DMS53 treated with DMSO at 0.1 percent for 48 hours (cell line): ENCODE data around the gene GPR179.
A peak's percentile ranks its signal among the peaks of the same experiment; 100 is the strongest.

Experiments
- DNase-seq: peaks from one replicate; lab custom pipeline; 2025; ENCODE audit not compliant: unreplicated experiment; lab: John Stamatoyannopoulos, UW

Gene GPR179

DNA sequence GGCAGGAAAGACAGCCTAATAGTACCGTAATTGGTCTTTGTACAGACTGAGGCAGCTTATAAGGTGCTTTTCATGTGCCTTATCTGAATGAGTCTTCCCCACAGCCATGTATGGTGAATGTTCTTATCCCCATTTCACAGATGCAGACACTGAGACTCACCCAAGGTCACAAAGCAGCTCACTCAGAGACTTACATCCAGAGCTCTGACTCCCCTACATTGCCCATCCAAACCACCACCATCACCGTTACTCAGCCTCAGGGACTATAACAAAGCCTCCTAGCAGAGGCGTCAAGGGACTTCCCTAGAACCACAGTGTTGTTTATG lies 627 bp upstream of the GPR179 start:
- no peak for DNase-seq

DNA sequence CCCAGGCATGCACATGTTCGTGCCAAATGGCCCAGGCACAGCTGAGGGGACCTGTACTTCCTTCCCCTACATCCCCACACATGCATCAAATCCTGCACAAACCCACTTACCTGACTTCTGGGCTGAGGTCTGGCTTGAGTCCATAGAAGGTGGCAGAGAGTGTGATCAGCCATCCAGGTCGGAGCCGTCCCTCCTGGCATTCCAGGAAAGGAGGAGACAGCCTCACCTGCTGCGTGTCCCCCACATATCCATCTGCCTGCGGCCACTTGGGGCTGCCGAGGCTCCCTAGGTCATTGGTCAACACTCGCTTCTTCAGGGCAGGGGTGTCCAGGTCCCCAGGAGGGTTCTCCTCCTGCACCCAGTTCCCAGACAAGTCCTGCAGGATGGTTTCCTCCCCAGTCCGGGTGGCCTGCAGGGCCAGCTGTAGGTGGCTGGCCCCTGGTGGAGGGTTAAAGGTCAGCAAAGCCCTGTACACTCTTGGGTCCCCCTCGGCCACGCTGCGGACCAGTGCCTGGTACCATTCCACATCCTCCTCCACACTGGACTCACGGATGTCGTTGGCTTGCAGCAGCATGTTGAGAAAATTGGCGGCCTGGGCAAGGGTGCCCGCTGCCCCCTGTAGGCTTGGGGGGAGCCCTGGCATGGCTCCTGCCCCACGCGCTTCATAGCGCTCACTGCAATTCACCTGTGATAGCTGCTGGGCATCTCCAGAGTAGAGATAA lies 709 bp downstream of the GPR179 start:
- no peak for DNase-seq

DNA sequence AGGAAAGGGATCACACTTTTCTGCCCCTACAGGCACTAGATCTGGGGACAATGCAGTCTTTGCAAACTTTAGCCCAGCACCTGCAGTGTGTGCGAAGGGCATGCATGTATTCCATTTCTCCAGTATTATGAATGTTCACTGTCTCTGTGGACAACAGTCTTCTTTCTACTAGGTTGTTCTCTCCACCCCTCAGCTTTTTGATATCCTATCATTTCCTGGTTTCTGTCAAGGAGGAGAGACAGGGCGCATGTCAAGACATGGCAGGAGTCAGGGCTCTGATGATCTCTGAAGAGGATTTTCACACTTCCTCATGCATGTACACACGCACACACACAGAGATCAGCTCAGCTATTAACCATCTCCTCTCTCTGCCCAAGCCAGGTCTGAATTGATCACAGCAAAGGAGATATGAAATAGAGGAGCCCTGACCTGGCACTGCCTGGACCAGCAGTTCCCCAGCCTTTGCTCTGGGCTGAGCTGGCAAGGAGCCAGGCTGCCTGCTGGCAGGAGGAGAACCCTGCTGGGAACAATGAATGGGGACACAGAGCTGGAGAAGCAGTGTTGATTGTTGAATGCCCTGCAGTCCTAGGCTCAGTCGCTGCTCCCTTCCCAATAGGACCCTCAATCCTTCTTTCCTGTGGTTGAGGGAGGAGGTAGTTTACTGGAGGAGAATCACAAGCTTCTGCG lies 2.6 kb downstream of the GPR179 start:
- DNase-seq: peak; percentile 49

DNA sequence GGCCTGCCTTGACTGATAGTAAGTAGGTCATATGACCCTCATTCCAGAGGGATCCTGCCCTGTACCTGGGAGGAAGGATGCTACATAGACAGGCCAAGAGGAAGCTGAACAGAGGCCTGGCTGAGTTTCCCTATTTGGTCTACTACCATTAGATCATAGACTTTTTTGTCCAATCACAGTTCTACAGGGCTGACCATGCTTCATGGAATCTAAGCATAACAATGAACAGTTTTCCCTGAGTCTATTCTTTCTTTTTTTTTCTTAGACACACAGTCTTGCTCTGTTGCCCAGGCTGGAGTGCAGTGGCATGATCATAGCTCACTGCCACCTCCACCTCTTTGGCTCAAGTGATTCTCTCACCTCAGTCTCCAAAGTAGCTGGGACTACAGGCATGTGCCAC lies 3.9 kb downstream of the GPR179 start:
- DNase-seq: no peak

DNA sequence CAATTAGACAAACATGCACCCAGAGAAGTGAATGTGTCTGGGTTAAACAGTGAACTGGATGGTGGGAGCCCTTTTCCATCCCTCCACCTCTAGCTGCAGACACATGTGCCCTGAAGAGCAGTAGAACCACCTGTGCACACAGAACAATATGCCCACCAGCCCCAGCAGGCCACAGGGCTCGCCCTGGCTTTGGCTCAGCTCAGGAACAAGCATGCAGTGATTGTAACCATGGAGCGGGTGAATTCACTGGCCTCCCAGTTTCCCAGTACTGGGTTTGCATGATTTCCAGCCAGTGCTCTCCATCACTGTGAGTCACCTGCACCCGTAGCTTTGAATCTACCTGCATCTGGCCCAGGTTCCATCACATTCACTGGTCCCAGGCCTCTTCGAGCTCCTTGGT lies 5.2 kb downstream of the GPR179 start:
- DNase-seq: no peak

DNA sequence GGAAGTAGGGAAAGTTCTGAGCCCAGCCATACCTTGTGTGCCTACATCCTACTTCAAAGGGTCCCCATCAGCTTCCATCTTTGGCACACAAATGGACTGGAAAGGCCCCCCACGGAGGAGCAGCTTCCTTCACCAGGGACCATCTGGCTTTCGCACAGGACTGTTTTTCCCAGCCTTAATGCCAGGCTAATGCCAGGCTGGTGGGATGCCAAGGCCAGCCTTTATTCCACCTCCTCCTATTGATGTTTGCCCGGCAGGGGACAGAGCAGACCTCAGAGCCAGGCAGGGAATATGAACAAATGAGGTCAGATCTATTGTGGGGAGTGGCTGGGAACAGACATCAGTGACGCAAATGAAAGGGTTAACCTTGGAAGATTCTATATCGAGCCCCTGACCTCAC lies 5.7 kb downstream of the GPR179 start:
- no peak for DNase-seq

DNA sequence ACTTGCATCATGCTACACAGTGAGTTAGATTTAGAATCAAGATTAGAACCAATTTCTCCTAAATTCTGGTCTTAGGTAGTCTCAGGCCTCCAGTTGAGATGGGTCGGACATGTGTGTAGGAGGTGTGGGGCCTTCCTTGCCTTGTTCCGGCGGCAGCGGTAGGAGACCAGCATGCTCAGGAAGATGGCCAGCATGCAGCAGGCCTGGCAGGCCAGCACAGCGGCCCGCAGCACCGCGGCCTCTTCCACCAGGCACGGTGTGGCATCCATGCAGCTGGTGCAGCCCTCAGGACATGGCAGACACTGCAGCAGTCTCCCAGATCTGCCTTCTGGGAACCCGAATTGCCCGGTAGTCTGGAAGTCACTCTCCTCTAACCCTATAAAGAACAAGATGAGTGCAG lies 6.9 kb downstream of the GPR179 start:
- no peak for DNase-seq

DNA sequence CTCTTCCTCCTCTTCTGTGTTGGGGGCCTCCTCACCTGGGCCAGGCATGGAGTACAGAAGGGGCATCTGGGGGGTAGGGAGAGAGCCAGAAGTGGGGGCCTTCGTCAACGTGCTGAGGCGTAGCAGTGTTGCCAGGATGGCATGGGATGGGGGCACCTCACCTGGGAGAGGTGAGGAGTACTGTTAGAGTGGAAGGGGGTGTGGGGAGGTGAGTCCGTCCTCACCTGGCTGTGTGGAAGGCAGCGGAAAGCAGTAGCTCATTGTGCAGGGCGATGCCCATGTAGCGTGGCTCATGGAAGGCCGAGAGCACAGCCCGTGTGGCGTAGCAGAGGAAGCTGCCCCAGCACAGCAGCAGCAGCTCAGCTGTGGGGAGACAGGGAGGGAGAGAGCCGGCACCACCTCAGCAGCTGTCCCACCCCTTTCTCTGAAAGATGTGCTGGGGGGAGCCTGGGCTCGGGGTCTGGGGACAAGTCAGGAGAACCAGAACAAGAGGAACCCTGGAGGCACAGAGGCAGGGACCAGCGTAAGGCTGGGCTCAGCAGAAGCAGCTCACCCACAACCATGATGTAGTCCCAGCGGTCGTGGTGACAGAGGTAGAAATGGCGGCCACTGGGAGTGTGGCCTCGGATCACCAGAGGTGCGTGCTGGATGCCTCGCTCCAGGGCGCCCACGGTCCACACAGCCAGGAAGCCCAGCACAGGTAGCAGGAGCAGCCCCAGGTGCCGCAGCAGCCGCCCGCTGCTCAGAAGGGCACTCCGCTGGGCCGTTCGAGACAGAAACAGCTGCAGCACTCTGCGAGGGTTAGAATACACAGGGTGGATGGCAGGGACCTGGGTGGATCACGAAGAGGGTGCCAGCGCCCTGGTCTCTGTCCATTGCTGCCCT lies 9.0 kb downstream of the GPR179 start:
- no peak for DNase-seq

DNA sequence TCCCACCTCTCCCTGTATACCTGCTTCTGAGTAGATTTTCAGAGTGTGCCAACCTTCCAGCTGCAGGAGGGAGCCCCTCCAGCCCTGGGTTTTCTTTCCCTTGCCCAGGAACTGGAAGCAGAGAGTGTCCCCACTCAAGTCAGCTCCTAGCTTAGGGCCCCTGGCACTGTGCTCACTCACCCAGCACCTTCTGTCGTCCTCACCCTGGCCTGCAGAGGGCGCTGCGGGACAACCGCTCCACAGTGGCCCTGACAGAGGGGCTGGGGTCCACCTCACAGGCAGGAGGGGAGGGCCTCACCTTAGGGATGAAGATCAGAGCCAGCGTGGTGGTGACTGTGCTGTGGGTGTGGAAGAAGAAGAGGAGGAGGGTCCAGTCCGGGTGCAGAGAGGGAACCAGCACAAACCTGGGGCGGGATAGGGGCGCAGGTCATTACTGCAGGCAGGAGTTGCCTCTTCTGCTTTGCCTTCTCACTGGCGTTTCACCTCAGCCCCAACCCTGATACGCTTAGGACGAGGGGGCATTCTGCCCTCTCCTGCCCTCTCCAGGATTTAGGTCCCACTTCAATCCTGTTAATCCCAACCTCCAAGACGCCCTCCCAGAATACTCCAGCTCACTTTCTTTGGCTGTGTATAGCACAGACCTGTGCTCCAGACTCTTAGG lies 10.0 kb downstream of the GPR179 start:
- DNase-seq: no peak

DNA sequence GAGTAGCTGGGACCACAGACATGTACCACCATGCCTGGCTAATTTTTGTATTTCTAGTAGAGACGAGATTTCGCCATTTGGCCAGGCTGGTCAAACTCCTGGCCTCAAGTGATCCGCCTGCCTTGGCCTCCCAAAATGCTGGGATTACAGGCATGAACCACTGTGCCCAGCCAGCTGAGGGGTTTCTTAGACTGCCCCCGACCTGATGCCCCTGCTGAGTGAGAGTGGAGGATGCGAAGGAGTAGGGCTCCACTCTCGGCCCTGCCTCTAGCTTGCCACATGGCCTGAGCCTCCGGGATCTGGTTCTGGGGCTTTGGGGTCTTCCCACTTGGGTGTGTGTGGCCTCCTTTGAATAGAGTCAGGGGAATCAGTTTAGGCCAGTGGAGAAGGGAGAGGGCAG lies 11.0 kb downstream of the GPR179 start:
- no peak for DNase-seq

DNA sequence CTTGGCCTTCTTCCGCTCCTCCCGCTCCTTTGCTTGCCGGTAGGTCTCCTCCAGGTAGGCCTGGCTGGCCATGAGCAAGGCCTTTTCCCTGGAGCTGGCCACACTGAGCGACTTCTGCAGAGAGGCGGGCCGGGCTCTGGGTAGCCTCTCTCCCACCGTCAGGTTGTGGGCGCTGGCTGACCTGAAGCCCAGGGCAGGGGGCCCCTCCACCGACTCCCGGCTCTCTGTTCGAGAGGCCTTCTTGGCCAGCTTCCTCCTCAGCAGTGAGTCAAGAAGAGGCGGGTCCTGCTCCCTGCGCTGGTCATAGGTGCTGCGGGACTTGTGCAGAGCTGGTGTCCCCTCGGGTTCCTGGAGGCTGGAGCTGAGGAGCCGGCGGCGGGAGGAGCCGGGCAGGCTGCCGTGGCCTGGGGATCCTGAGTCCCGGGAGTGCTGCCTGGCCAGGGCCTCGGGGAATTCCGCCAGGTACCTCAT lies 12.8 kb downstream of the GPR179 start:
- DNase-seq: no peak

DNA sequence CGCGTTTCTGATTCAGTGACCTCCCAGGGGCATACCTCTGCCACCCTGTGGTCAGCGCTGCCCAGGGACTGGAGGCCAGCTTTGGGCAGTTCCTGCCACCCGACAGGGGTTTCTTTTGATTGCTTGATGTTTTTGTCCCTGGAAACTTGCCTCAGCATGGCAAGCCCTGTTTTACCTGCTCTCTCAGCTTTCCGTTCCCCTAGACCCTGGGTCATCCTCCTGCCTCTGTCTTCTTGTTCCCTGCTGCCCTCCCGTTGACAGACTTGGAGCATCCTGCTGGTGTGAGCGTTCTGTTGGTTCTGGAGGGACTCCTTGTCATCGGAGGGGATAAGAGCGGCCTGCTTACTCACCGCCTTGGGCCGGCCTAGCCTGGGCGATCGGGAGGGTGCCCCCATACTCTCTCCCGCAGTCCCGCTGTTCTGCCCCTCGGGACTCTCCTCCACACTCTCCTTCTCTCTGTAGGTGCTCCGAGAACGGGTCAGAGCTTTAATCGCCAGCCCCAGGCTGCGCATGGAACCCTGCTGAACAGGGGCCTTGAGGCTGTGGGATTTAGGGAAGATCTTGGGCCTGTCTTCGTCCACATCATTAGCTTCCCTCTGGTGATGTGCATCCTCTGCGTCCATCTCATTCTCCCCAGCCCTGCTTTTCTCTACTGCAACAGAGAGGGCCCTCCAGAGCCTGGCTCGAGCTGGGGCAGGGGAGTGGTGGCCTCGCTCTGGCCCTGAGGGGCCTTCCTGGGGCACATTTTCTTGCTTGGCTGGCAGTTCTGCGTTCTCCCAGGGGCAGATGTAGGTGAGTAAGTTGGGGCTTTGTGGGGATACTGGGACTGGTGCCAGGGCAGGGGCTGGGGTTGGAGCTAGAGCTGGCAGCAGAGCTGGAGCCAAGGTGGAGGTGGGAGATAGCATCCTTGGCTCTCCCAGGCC lies 13.7 kb downstream of the GPR179 start:
- no peak for DNase-seq

DNA sequence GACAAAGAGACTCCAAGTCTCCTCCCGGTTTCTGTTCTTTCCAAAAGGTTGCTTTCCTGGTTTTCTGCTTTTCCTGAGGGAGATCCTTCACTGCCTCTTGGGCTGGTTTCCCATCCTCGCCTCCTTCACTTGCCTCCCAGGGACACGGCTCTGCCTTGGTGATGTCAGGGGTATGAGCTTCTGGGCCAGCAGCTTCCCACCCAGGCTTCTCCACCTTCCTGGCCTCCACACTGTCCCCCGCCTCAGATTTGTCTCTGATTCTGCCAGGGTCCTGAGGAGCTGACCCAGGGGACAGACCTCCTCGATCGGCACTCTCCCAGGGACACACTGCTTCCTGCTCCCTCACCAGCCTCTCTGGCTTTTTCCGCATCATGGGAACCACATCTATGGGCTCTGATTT lies 14.5 kb downstream of the GPR179 start:
- DNase-seq: no peak

DNA sequence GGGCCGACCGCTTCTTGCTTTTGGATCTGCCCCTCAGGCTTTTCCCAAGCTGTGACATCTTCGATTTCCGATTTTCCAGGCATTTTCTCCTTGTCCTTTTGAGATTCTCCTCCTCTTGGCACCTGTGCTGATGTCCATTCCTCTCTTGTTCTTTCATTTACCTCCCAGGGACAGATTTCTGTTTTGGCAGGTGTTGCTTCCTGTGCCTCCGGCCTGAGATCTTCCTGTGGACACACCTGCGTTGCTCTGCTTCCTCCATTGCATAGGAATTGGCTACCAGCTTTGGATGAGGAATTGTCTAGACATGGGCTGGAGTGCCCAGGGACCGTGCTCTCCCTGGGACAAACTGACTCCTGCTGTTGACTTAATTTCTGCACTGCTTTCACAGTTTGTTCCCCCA lies 15.1 kb downstream of the GPR179 start:
- DNase-seq: no peak

DNA sequence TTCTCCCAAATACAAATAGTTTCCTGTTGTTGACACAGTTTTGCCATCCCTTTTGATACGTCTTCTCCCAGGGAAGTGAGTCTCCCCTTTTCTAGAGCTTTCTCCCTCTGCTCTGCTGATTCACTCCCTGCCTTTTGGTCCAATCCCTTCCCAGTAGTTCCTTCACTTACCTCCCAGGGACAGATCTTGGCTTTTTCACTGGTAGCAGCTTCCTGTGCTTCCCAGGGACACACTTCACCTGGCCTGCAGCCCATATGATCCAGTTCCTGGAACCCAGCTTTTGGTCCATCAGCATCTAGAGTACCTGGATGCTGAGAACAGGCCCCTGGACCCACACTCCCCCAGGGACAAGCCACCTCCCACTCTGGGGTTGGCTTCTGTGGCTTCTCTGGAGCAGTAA lies 15.8 kb downstream of the GPR179 start:
- DNase-seq: no peak

DNA sequence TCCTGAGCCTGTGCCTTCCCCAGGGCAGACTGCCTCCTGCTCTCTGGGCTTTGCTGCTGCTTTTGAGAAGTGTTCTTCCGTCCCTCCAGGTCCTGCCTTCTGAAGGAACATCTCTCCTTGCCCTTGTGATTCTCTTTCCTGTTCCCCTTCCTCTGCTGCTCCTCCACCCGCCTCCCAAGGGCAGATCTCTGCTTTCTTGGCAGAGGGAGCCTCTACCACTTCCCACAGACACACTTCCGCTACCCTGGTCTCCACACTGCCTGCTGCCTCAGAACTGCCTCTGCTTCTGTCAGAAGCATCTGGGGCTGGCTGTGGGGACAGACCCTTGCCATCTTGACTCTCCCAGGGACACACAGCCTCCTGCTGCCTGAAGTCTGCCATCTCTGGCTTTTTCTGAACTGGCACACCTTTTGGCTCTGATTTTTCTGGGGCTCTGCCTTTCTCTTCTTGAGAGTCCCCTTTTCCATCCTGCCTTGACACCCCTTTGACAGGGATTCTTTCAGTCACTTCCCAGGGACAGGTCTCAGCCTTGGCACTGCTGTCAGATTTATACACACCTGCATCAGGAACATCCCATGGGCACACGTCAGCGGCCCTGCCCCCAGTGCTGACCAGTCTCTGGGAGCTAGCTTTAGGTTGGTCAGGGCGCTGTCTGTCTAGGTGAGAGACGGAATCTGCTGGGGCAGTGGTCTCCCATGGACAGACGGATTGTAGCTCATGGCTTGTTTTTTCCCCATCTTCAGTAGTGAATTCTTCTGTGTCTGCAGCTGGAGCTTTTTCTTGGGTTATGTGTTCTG lies 16.6 kb downstream of the GPR179 start:
- DNase-seq: no peak

DNA sequence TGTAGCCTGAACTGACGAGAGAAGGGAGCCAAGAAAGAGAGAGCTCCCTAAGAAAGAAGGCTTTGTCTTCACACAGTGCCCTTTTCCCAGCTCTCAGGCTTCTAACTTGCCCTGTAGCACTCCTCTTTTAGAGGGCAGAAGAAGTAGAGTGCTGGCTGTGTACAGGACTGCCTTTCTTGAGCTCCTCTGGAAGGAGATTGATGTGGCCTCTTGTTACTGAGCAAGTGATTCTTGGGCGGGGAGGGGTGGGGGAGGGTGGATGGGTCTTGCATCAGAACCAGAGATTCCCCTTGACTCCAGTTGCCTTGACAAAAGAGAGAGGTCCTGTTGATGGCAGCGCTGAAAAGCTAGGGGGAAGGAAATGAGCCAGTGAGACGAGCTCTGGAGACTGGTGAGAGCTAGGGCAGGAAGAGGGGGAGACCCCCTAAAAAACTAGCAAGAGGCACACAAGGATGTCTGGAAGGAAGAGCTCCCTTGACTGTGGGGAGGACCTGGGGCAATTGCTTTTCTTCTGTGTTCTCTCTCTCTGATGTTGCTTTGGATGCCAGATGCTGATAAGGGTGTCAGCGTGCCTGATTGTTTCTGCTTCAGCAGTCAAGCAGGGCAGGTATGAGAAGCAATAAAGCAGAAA lies 18.4 kb downstream of the GPR179 start:
- DNase-seq: no peak

DNA sequence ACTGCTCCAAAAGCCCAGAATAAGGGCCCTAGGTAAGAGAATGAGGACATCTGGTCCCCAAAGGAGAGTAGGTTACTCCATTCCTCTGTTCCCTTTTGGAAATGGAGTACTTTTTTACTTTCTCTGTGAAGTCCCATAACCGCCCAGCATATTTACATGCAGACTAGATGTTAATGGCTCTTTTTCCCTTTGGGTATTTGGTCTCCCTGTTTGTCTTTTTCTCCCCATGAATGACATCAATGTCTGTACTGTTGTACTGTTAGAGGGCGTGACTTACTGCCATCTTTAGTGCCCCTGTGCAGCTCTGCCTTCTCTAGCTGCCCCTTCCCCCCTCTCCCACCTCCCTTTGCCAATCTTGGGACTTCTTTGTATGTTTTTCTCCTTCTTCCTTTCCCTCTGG lies 19.0 kb downstream of the GPR179 start:
- no peak for DNase-seq

DNA sequence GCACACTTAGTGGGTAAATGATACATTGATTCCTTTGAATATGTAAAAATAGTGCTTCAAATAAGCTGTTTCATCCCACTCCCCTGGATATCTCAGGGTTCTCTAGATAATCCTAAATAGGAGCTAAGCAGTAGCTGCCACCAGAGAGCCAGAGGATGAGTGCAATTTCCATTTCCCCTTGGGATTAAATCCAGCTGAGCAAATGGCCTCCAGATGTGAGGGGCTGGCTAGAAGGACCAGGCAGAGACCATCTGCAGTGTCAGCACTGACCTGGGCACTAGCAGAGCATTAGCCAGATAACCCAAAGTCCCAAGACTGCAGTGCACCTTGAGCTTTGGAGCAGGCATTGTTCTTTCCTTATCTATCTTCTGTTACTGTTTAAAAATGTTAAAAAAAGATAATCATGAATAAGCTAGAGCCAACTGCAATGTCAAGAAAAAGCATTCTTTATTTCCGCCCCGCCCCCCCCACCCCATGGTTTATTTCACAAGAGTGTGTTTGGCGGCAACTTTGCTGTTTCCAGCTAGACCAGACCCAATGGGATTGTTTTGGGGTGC lies 19.5 kb downstream of the GPR179 start:
- no peak for DNase-seq
